ENCODE results near the gene TGM2. TPM values are rescaled to one million over a fixed set of nuclear protein-coding genes. Genes with fewer than 3 reads are reported as not detected.
A peak's percentile ranks its signal among the peaks of the same experiment; 100 is the strongest.

TGM2 gene
- total RNA-seq, 1 donor from 2014 or later: 17.7 TPM

- H3K27ac Mint-ChIP-seq (ENCODE audit: unreplicated experiment): no peak overlapping the region
- peaks cover 2% of the 10 kb centered on the region for H3K36me3 Mint-ChIP-seq (ENCODE audit: low read depth)
- H3K27me3 Mint-ChIP-seq (ENCODE audit: low read depth): no peaks in the 10 kb centered on the region
- peaks cover 11% of the 10 kb centered on the region for H3K4me1 Mint-ChIP-seq (ENCODE audit: low read depth)
- H3K9me3 Mint-ChIP-seq (ENCODE audit: low read depth): no peaks in the 10 kb centered on the region
- H3K4me3 Mint-ChIP-seq (ENCODE audit: unreplicated experiment): no peak overlapping the region
- no peak for DNase-seq (ENCODE audit: low spot score)
- no peak for TF ChIP-seq CTCF (IDR thresholded peaks at IDR 0.05)
Measured at GRCh38 chr20:38190936-38191371, 25.9 kb upstream of the TGM2 start.

GRCh38 chr20:38190166-38190565 lies 25.1 kb upstream of the TGM2 start:
- Mint-ChIP-seq H3K9me3 (ENCODE audit: low read depth) (no peaks in the 10 kb centered on the region), H3K4me3 (ENCODE audit: unreplicated experiment) (no peak overlapping the region), H3K27ac (ENCODE audit: unreplicated experiment) (no peak overlapping the region), H3K27me3 (ENCODE audit: low read depth) (no peaks in the 10 kb centered on the region), H3K4me1 (ENCODE audit: low read depth) (peaks cover 11% of the 10 kb centered on the region), H3K36me3 (ENCODE audit: low read depth) (peaks cover 2% of the 10 kb centered on the region)
- TF ChIP-seq CTCF (IDR thresholded peaks at IDR 0.05): no peak
- no peak for DNase-seq (ENCODE audit: low spot score)

GRCh38 chr20:38187517-38187916 lies 22.4 kb upstream of the TGM2 start:
- Mint-ChIP-seq H3K27ac (ENCODE audit: unreplicated experiment) (no peak overlapping the region), H3K36me3 (ENCODE audit: low read depth) (peaks cover 2% of the 10 kb centered on the region), H3K27me3 (ENCODE audit: low read depth) (no peaks in the 10 kb centered on the region), H3K4me1 (ENCODE audit: low read depth) (peaks cover 15% of the 10 kb centered on the region), H3K4me3 (ENCODE audit: unreplicated experiment) (no peak overlapping the region), H3K9me3 (ENCODE audit: low read depth) (peaks cover under 1% of the 10 kb centered on the region)
- DNase-seq (ENCODE audit: low spot score): no peak
- peak; percentile 27 for TF ChIP-seq CTCF (IDR thresholded peaks at IDR 0.05)

GRCh38 chr20:38186788-38187221 lies 21.7 kb upstream of the TGM2 start:
- Mint-ChIP-seq H3K27me3 (ENCODE audit: low read depth) (no peaks in the 10 kb centered on the region), H3K36me3 (ENCODE audit: low read depth) (peaks cover 2% of the 10 kb centered on the region), H3K4me1 (ENCODE audit: low read depth) (peaks cover 16% of the 10 kb centered on the region), H3K9me3 (ENCODE audit: low read depth) (peaks cover 5% of the 10 kb centered on the region), H3K27ac (ENCODE audit: unreplicated experiment) (no peak overlapping the region), H3K4me3 (ENCODE audit: unreplicated experiment) (no peak overlapping the region)
- DNase-seq (ENCODE audit: low spot score): no peak
- no peak for TF ChIP-seq CTCF (IDR thresholded peaks at IDR 0.05)

- no peak overlapping the region for H3K4me3 Mint-ChIP-seq (ENCODE audit: unreplicated experiment)
- H3K4me1 Mint-ChIP-seq (ENCODE audit: low read depth): peaks cover 31% of the 10 kb centered on the region
- peaks cover 5% of the 10 kb centered on the region for H3K9me3 Mint-ChIP-seq (ENCODE audit: low read depth)
- H3K27ac Mint-ChIP-seq (ENCODE audit: unreplicated experiment): no peak overlapping the region
- H3K27me3 Mint-ChIP-seq (ENCODE audit: low read depth): no peaks in the 10 kb centered on the region
- no peak for DNase-seq (ENCODE audit: low spot score)
- no peak for TF ChIP-seq CTCF (IDR thresholded peaks at IDR 0.05)
- no peaks in the 10 kb centered on the region for H3K36me3 Mint-ChIP-seq (ENCODE audit: low read depth)
Measured at GRCh38 chr20:38184101-38184500, 19.0 kb upstream of the TGM2 start.
